OCI-LY1 (cell line): ENCODE results near the gene CMIP.

Experiments used
- H2AFZ ChIP-seq: fragments of 200-600 bp; sonication (generic), shearing (Covaris generic); 2 replicates; pipeline ENCODE4 v1.6.0; 2014; ENCODE audit warnings: antibody characterized with exemption, mild to moderate bottlenecking, low read length
- H3F3A ChIP-seq: fragments of 200-600 bp; sonication (generic), shearing (Covaris generic); 2 replicates; pipeline ENCODE4 v1.6.0; 2014; ENCODE audit warnings: mild to moderate bottlenecking, antibody characterized with exemption, low read length, moderate library complexity; ENCODE audit not compliant: insufficient read depth
- H3K27ac ChIP-seq: fragments of 200-600 bp; sonication (generic); 2 replicates; pipeline ENCODE4 v1.5.1; 2014; ENCODE audit warnings: low read length, mixed run types, mild to moderate bottlenecking, low read depth; ENCODE audit not compliant: poor library complexity, severe bottlenecking
- H3K27me3 ChIP-seq: fragments of 200-600 bp; sonication (generic); 2 replicates; pipeline ENCODE4 v1.6.0; 2014; ENCODE audit warnings: antibody characterized with exemption, mild to moderate bottlenecking, low read length, moderate library complexity; ENCODE audit not compliant: insufficient read depth
- H3K36me3 ChIP-seq: fragments of 200-600 bp; sonication (generic); 2 replicates; pipeline ENCODE4 v1.6.1; 2014; ENCODE audit warnings: mild to moderate bottlenecking, antibody characterized with exemption, low read length, moderate library complexity, mixed read lengths; ENCODE audit not compliant: insufficient read depth
- H3K4me1 ChIP-seq: fragments of 200-600 bp; sonication (generic); 2 replicates; pipeline ENCODE4 v1.5.1; 2014; ENCODE audit warnings: mild to moderate bottlenecking, low read length, moderate library complexity; ENCODE audit not compliant: insufficient read depth, severe bottlenecking
- H3K4me2 ChIP-seq: fragments of 200-600 bp; sonication (generic), shearing (Covaris generic); 2 replicates; pipeline ENCODE4 v1.6.1; 2014; ENCODE audit warnings: low read length
- H3K4me3 ChIP-seq: fragments of 200-600 bp; sonication (generic); 2 replicates; pipeline ENCODE4 v1.5.1; 2014; ENCODE audit warnings: low read length, low read depth, mild to moderate bottlenecking, mixed read lengths; ENCODE audit not compliant: poor library complexity, severe bottlenecking
- H3K79me2 ChIP-seq: fragments of 200-600 bp; shearing (Covaris generic); 2 replicates; pipeline ENCODE4 v1.6.1; 2016; ENCODE audit warnings: mixed run types, low read length, mixed read lengths; ENCODE audit not compliant: insufficient read depth
- H3K9ac ChIP-seq: fragments of 200-600 bp; sonication (generic), shearing (Covaris generic); 2 replicates; pipeline ENCODE4 v1.6.1; 2014; ENCODE audit warnings: mild to moderate bottlenecking, low read length, mixed read lengths
- H3K9me2 ChIP-seq: fragments of 200-600 bp; sonication (generic), shearing (Covaris generic); 2 replicates; pipeline ENCODE4 v1.6.1; 2014; ENCODE audit warnings: low read depth, mild to moderate bottlenecking, low read length, mixed read lengths
- H3K9me3 ChIP-seq: fragments of 200-600 bp; shearing (Covaris generic); 2 replicates; pipeline ENCODE4 v1.6.1; 2014; ENCODE audit warnings: low read length, mixed read lengths
- H4K20me1 ChIP-seq: fragments of 200-600 bp; sonication (generic), shearing (Covaris generic); 2 replicates; pipeline ENCODE4 v1.6.0; 2016; ENCODE audit warnings: mild to moderate bottlenecking, low read length; ENCODE audit not compliant: insufficient read depth
- EZH2 ChIP-seq: fragments of 200-600 bp; sonication (generic), shearing (Covaris generic); IDR thresholded peaks from 2 replicates; pipeline ENCODE4 v1.8.0; 2017; ENCODE audit warnings: borderline replicate concordance, mixed run types, mild to moderate bottlenecking, antibody characterized with exemption, low read length, moderate library complexity, mixed read lengths
- TF ChIP-seq, protein P1 (sequence below): fragments of 200-600 bp; sonication (generic), shearing (Covaris generic); IDR thresholded peaks from 2 replicates; pipeline ENCODE4 v1.5.1; 2017; ENCODE audit warnings: mild to moderate bottlenecking, antibody characterized with exemption, low read length, moderate library complexity, mixed read lengths

The CMIP gene

DNA sequence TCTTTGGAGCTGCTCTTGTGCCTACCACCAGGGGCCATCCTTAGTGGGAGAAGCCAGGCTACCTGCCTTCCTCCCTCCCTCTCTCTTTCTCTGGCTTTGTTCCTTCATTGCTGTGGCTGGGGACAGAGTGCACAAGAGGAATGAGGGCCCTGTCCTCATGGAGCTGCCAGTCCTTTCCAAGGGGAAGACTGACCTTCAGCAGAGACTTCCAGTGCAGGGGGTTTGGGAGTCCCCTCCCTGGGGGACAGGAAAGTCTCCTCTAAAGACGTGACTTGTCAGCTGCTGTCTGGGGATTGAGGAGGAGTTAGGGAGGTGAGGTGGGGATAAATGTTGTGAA is 108.1 kb downstream of the CMIP start:
- Histone ChIP-seq H3K9me3 (no peaks in the 10 kb centered on the region), H3F3A (no peaks in the 10 kb centered on the region), H3K9me2 (no peaks in the 10 kb centered on the region), H4K20me1 (no peaks in the 10 kb centered on the region), H3K79me2 (peaks cover 10% of the 10 kb centered on the region; the same call in 1 of the 2 replicates), H3K27ac (no peak overlapping the region), H3K4me1 (peaks cover 15% of the 10 kb centered on the region), H3K4me3 (no peak overlapping the region), H3K9ac (no peak overlapping the region), H3K27me3 (no peaks in the 10 kb centered on the region), H3K4me2 (no peak overlapping the region), H2AFZ (no peak overlapping the region), H3K36me3 (0 out of 2 replicates have a peak, but pooled peaks cover 5% of the 10 kb centered on the region)
- TF ChIP-seq, protein P1, sequence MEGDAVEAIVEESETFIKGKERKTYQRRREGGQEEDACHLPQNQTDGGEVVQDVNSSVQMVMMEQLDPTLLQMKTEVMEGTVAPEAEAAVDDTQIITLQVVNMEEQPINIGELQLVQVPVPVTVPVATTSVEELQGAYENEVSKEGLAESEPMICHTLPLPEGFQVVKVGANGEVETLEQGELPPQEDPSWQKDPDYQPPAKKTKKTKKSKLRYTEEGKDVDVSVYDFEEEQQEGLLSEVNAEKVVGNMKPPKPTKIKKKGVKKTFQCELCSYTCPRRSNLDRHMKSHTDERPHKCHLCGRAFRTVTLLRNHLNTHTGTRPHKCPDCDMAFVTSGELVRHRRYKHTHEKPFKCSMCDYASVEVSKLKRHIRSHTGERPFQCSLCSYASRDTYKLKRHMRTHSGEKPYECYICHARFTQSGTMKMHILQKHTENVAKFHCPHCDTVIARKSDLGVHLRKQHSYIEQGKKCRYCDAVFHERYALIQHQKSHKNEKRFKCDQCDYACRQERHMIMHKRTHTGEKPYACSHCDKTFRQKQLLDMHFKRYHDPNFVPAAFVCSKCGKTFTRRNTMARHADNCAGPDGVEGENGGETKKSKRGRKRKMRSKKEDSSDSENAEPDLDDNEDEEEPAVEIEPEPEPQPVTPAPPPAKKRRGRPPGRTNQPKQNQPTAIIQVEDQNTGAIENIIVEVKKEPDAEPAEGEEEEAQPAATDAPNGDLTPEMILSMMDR = no peak
- no peak for TF ChIP-seq EZH2

DNA sequence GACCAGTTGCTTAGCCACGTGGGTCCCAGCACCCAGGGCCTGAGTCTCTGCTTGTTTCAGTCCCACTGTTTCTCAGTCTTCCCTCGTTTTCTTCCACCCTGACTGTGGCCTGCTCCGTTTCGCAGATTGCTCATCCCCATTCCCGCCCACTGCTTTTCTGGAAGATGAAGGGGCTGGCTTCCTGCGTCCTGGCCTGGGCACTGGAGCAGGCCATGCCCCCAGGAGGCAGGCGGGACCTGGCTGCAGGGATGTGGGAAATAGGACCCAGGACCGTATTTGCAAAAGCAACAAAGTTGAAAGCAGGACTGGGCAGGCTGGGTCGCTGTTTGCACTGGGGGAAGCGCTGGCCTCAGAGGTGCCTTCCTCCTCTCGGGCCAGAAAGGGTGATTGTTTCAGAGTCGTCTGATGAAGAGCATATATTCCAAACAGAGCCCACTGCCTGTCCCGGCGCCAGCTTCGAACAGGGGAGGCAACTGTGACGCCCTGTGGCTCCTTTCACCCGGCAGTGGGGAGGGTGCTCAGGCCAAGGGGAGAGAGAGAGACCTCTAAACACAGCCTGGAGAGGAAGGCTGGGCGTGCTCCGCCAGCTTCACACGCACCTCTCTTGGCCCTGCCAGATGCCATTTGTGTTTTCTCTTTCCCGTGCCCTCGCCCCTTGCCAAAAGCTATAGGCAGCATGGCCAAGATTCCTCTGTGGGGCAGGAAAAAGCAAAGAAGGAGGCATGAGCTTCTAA is 108.6 kb downstream of the CMIP start:
- H3K4me1 ChIP-seq = peaks cover 15% of the 10 kb centered on the region
- H3K9ac ChIP-seq = no peak overlapping the region
- no peak overlapping the region for H3K4me2 ChIP-seq
- H3K79me2 ChIP-seq = peaks cover 10% of the 10 kb centered on the region; the same call in 1 of the 2 replicates
- H3K27ac ChIP-seq = peak overlapping the region; percentile 33
- H3K4me3 ChIP-seq = no peak overlapping the region
- no peak overlapping the region for H2AFZ ChIP-seq
- H3F3A ChIP-seq = no peaks in the 10 kb centered on the region
- H3K27me3 ChIP-seq = no peaks in the 10 kb centered on the region
- TF ChIP-seq, protein P1 = no peak
- no peak for TF ChIP-seq EZH2
- H4K20me1 ChIP-seq = no peaks in the 10 kb centered on the region
- peaks cover 8% of the 10 kb centered on the region; the same call in 1 of the 2 replicates for H3K36me3 ChIP-seq
- H3K9me2 ChIP-seq = no peaks in the 10 kb centered on the region
- no peaks in the 10 kb centered on the region for H3K9me3 ChIP-seq

DNA sequence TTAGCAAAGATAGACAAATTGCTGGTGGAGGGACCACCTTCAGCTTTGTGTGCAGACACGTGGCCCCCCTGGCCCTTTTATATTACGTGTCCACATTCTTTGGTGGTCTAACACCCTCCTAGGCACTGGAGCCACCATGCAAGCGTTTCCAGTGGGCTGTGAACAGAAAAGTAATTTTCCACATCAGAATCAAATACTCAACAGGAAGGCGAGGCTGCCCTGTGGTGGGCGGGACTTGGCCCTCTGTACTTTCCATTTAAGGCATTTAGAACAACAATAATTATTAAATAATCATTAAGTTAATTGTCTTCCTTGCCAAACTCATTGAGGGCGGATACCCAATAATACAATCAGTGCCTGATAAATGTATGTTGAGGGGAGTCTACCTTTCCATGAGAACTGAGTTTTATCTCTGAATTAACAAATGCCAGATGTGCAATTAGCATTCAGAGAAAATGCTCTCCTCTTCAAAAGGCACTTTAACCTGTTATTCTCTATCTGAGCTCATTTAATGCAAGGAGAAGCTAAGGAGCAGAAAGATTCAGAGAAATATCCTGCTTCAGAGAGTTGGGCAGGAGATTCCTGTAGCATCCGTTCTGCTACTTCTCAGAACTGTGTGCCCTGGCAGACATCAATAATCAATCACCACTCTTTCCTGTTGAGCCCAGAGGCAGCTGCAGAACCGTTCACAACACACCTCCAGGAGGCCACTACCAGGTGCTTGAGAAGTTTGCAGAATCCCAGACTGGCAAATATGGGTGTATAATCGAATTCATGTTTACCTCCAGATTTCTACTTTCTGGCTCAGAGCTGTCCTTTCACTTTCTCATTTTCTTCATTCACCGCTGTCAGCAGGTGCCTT is 109.4 kb downstream of the CMIP start:
- H3F3A ChIP-seq = no peaks in the 10 kb centered on the region
- peak overlapping the region; percentile 33 for H3K27ac ChIP-seq
- no peaks in the 10 kb centered on the region for H3K27me3 ChIP-seq
- H3K4me1 ChIP-seq = peaks cover 15% of the 10 kb centered on the region
- peaks cover 10% of the 10 kb centered on the region; the same call in 1 of the 2 replicates for H3K79me2 ChIP-seq
- no peaks in the 10 kb centered on the region for H4K20me1 ChIP-seq
- H3K36me3 ChIP-seq = peaks cover 10% of the 10 kb centered on the region; the same call in 1 of the 2 replicates
- H2AFZ ChIP-seq = no peak overlapping the region
- H3K9me2 ChIP-seq = no peaks in the 10 kb centered on the region
- no peak for TF ChIP-seq EZH2
- TF ChIP-seq, protein P1 = no peak
- no peak overlapping the region for H3K9ac ChIP-seq
- no peak overlapping the region for H3K4me3 ChIP-seq
- H3K4me2 ChIP-seq = no peak overlapping the region
- no peaks in the 10 kb centered on the region for H3K9me3 ChIP-seq
